ENCODE measurements around the gene PEX10.
"Not testable (repeated sequence)": the region's sequence is repeated elsewhere in the genome, so short reads cannot be mapped to it uniquely, and the experiment has no call there.

The PEX10 gene

GRCh38 chr1:2442661-2443060 lies 30.3 kb upstream of the PEX10 start:
- no peak for DNase-seq

- no peak for DNase-seq
Observed at GRCh38 chr1:2441746-2442145, 29.4 kb upstream of the PEX10 start.

- not testable (repeated sequence) for DNase-seq
Observed at GRCh38 chr1:2440346-2440745, 28.0 kb upstream of the PEX10 start.

GRCh38 chr1:2439369-2439768 lies 27.0 kb upstream of the PEX10 start:
- DNase-seq = no peak

GRCh38 chr1:2438641-2439040 lies 26.3 kb upstream of the PEX10 start:
- no peak for DNase-seq

GRCh38 chr1:2438038-2438437 lies 25.7 kb upstream of the PEX10 start:
- DNase-seq = no peak

GRCh38 chr1:2437617-2438016 lies 25.3 kb upstream of the PEX10 start:
- no peak for DNase-seq

- no peak for DNase-seq
Observed at GRCh38 chr1:2436876-2437275, 24.5 kb upstream of the PEX10 start.

- no peak for DNase-seq
Observed at GRCh38 chr1:2435746-2436355, 23.5 kb upstream of the PEX10 start.

GRCh38 chr1:2435091-2435490 lies 22.7 kb upstream of the PEX10 start:
- no peak for DNase-seq

GRCh38 chr1:2433936-2434655 lies 21.7 kb upstream of the PEX10 start:
- no peak for DNase-seq

- no peak for DNase-seq
Observed at GRCh38 chr1:2433196-2433595, 20.8 kb upstream of the PEX10 start.

- no peak for DNase-seq
Observed at GRCh38 chr1:2432441-2432844, 20.1 kb upstream of the PEX10 start.

- DNase-seq = no peak
Observed at GRCh38 chr1:2431518-2431917, 19.2 kb upstream of the PEX10 start.

GRCh38 chr1:2431103-2431502 lies 18.7 kb upstream of the PEX10 start:
- no peak for DNase-seq

- DNase-seq = no peak
Observed at GRCh38 chr1:2430592-2430973, 18.2 kb upstream of the PEX10 start.

GRCh38 chr1:2429780-2430591 lies 17.6 kb upstream of the PEX10 start:
- DNase-seq = no peak

- no peak for DNase-seq
Observed at GRCh38 chr1:2428490-2428889, 16.1 kb upstream of the PEX10 start.

GRCh38 chr1:2427976-2428375 lies 15.6 kb upstream of the PEX10 start:
- DNase-seq = no peak

- DNase-seq = no peak
Observed at GRCh38 chr1:2427051-2427450, 14.7 kb upstream of the PEX10 start.

GRCh38 chr1:2426540-2426939 lies 14.2 kb upstream of the PEX10 start:
- DNase-seq = no peak

GRCh38 chr1:2425892-2426291 lies 13.5 kb upstream of the PEX10 start:
- DNase-seq = no peak

- no peak for DNase-seq
Observed at GRCh38 chr1:2422523-2422922, 10.2 kb upstream of the PEX10 start.

- no peak for DNase-seq
Observed at GRCh38 chr1:2419416-2419815, 7.1 kb upstream of the PEX10 start.

Measured in central memory CD4-positive, alpha-beta T cell (primary cell).